ENCODE results near the gene SNHG17. TPM values are rescaled to one million over a fixed set of nuclear protein-coding genes. Genes with fewer than 3 reads are reported as not detected.
"Not testable (repeated sequence)": the region's sequence is repeated elsewhere in the genome, so short reads cannot be mapped to it uniquely, and the experiment has no call there.

Gene SNHG17
- total RNA-seq, 1 experiment from 2014 or later: 105 TPM

- Histone ChIP-seq H3K27ac (ENCODE audit: low read depth, low read length, poor library complexity, severe bottlenecking) (no peak overlapping the region), H3K27me3 (replicated peaks; ENCODE audit: insufficient read depth, low read depth, low read length, poor library complexity) (no peaks in the 10 kb centered on the region), H3K4me1 (ENCODE audit: insufficient read depth, low read length, poor library complexity, severe bottlenecking) (peaks cover 8% of the 10 kb centered on the region), H3K9me3 (ENCODE audit: low read depth, low read length, poor library complexity, severe bottlenecking) (no peaks in the 10 kb centered on the region), H3K36me3 (ENCODE audit: insufficient read depth, low read length, poor library complexity, severe bottlenecking) (no peaks in the 10 kb centered on the region), H3K4me3 (ENCODE audit: low read depth, low read length, poor library complexity, severe bottlenecking) (no peak overlapping the region)
- POLR2A ChIA-PET (ENCODE audit: low non-redundant PET): no interaction called here
- no peak for TF ChIP-seq CTCF (conservative IDR thresholded peaks at IDR 0.05; ENCODE audit: low read depth, low read length)
- no peak for TF ChIP-seq EZH2 (IDR thresholded peaks at IDR 0.05; ENCODE audit: borderline replicate concordance, low read depth, low read length, poor library complexity, severe bottlenecking)
- intact Hi-C loops (cut with micrococcal nuclease; ENCODE audit: unreplicated experiment): no loop called here
- no TSS peak for BruUV-seq (replicated peaks)
- no peak for DNase-seq (ENCODE audit: low spot score)
- CTCF ChIA-PET: no interaction called here
Measured at GRCh38 chr20:38471245-38471644, 36.1 kb upstream of the SNHG17 start.

GRCh38 chr20:38466983-38467382 is 31.9 kb upstream of the SNHG17 start:
- Histone ChIP-seq H3K4me3 (ENCODE audit: low read depth, low read length, poor library complexity, severe bottlenecking) (no peak overlapping the region), H3K36me3 (ENCODE audit: insufficient read depth, low read length, poor library complexity, severe bottlenecking) (no peaks in the 10 kb centered on the region), H3K27ac (ENCODE audit: low read depth, low read length, poor library complexity, severe bottlenecking) (no peak overlapping the region), H3K4me1 (ENCODE audit: insufficient read depth, low read length, poor library complexity, severe bottlenecking) (no peaks in the 10 kb centered on the region), H3K9me3 (ENCODE audit: low read depth, low read length, poor library complexity, severe bottlenecking) (no peaks in the 10 kb centered on the region), H3K27me3 (replicated peaks; ENCODE audit: insufficient read depth, low read depth, low read length, poor library complexity) (no peaks in the 10 kb centered on the region)
- intact Hi-C loops (cut with micrococcal nuclease; ENCODE audit: unreplicated experiment): no loop called here
- ChIA-PET CTCF (no interaction called here), POLR2A (ENCODE audit: low non-redundant PET) (interaction anchor here (0.6 kb wide), 1 partner anchor 36 kb away, joined by 3 read pairs; no protein-coding TSS in a partner anchor)
- TF ChIP-seq EZH2 (IDR thresholded peaks at IDR 0.05; ENCODE audit: borderline replicate concordance, low read depth, low read length, poor library complexity, severe bottlenecking): no peak
- TF ChIP-seq CTCF (conservative IDR thresholded peaks at IDR 0.05; ENCODE audit: low read depth, low read length): no peak
- BruUV-seq (replicated peaks): no TSS peak
- DNase-seq (ENCODE audit: low spot score): no peak

- H3K27me3 ChIP-seq (replicated peaks; ENCODE audit: insufficient read depth, low read depth, low read length, poor library complexity): no peaks in the 10 kb centered on the region
- no TSS peak for BruUV-seq (replicated peaks)
- TF ChIP-seq CTCF (conservative IDR thresholded peaks at IDR 0.05; ENCODE audit: low read depth, low read length): no peak
- no peak for TF ChIP-seq EZH2 (IDR thresholded peaks at IDR 0.05; ENCODE audit: borderline replicate concordance, low read depth, low read length, poor library complexity, severe bottlenecking)
- no peak for DNase-seq (ENCODE audit: low spot score)
- CTCF ChIA-PET: no interaction called here
- no peak overlapping the region for H3K27ac ChIP-seq (ENCODE audit: low read depth, low read length, poor library complexity, severe bottlenecking)
- no peak overlapping the region for H3K4me3 ChIP-seq (ENCODE audit: low read depth, low read length, poor library complexity, severe bottlenecking)
- POLR2A ChIA-PET (ENCODE audit: low non-redundant PET): no interaction called here
- H3K4me1 ChIP-seq (ENCODE audit: insufficient read depth, low read length, poor library complexity, severe bottlenecking): no peaks in the 10 kb centered on the region
- H3K9me3 ChIP-seq (ENCODE audit: low read depth, low read length, poor library complexity, severe bottlenecking): no peaks in the 10 kb centered on the region
- intact Hi-C loops (cut with micrococcal nuclease; ENCODE audit: unreplicated experiment): no loop called here
- no peaks in the 10 kb centered on the region for H3K36me3 ChIP-seq (ENCODE audit: insufficient read depth, low read length, poor library complexity, severe bottlenecking)
Measured at GRCh38 chr20:38466171-38466570, 31.0 kb upstream of the SNHG17 start.

- H3K27ac ChIP-seq (ENCODE audit: low read depth, low read length, poor library complexity, severe bottlenecking); BruUV-seq (replicated peaks): not testable (repeated sequence)
Measured at GRCh38 chr20:38461569-38461968, 26.4 kb upstream of the SNHG17 start.

GRCh38 chr20:38461167-38461566 is 26.0 kb upstream of the SNHG17 start:
- BruUV-seq (replicated peaks); H3K27me3 ChIP-seq (replicated peaks; ENCODE audit: insufficient read depth, low read depth, low read length, poor library complexity); CTCF ChIA-PET; H3K9me3 ChIP-seq (ENCODE audit: low read depth, low read length, poor library complexity, severe bottlenecking); H3K4me3 ChIP-seq (ENCODE audit: low read depth, low read length, poor library complexity, severe bottlenecking); DNase-seq (ENCODE audit: low spot score); POLR2A ChIA-PET (ENCODE audit: low non-redundant PET); H3K36me3 ChIP-seq (ENCODE audit: insufficient read depth, low read length, poor library complexity, severe bottlenecking); H3K27ac ChIP-seq (ENCODE audit: low read depth, low read length, poor library complexity, severe bottlenecking); H3K4me1 ChIP-seq (ENCODE audit: insufficient read depth, low read length, poor library complexity, severe bottlenecking); intact Hi-C loops (cut with micrococcal nuclease; ENCODE audit: unreplicated experiment): not testable (repeated sequence)

More at GRCh38 chr20:38461569-38461968, 26.4 kb upstream of the SNHG17 start:
- intact Hi-C loops (cut with micrococcal nuclease; ENCODE audit: unreplicated experiment); H3K27me3 ChIP-seq (replicated peaks; ENCODE audit: insufficient read depth, low read depth, low read length, poor library complexity); CTCF ChIA-PET; POLR2A ChIA-PET (ENCODE audit: low non-redundant PET); H3K36me3 ChIP-seq (ENCODE audit: insufficient read depth, low read length, poor library complexity, severe bottlenecking); H3K9me3 ChIP-seq (ENCODE audit: low read depth, low read length, poor library complexity, severe bottlenecking); H3K4me3 ChIP-seq (ENCODE audit: low read depth, low read length, poor library complexity, severe bottlenecking); H3K4me1 ChIP-seq (ENCODE audit: insufficient read depth, low read length, poor library complexity, severe bottlenecking); DNase-seq (ENCODE audit: low spot score): not testable (repeated sequence)
